NK-92 (cell line): Measurements from ENCODE around the gene SERPINA12.

Source experiments
- DNase-seq: peaks from one replicate; lab custom pipeline; 2025; ENCODE audit not compliant: unreplicated experiment; lab: John Stamatoyannopoulos, UW

The SERPINA12 gene, protein sequence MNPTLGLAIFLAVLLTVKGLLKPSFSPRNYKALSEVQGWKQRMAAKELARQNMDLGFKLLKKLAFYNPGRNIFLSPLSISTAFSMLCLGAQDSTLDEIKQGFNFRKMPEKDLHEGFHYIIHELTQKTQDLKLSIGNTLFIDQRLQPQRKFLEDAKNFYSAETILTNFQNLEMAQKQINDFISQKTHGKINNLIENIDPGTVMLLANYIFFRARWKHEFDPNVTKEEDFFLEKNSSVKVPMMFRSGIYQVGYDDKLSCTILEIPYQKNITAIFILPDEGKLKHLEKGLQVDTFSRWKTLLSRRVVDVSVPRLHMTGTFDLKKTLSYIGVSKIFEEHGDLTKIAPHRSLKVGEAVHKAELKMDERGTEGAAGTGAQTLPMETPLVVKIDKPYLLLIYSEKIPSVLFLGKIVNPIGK

DNA sequence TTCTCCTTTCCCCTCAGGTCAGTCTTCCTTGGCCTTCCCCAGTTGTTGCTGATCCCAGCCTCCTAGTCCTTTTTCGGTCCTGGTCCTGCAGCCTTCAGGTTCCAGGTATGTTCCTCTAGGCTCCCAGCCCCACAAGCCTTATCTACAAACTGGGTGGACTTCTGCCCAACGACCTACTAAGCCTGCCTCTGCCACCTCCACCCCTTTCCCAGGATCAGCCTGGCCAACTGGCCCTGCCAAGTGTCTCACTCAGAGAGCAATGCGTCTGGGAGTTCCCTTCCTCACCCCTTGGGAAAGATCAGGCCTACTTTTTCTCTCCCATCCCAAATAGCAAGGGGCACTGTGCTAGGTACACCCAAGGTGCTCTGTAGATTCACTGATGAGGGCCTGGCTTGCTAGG, at the start of gene SERPINA12:
SERPINA12 (minus strand) TSS at position 114 of the 400 bp plus-strand sequence. CDS start 11,072 bp downstream, outside the sequence.
- no peak for DNase-seq

DNA sequence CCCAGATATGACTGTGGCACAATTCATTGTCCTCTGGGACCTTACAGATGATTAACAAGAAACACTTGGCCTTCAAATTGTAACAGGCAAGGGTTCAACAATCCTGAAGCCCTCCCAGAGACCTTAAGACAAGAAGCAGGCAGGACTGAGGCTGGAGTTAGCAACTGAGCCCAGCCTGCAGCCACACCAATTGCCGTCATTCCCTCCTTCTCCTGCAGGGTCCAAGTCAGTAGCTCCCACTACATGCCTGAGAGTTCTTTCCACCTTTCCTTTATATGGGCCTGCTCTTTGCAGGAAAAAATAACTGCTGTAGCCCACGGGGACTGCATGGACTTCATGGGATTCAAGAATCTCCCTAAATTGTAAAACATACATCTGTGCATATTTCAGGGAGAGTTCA, 49.6 kb upstream of the SERPINA12 start:
- no peak for DNase-seq

DNA sequence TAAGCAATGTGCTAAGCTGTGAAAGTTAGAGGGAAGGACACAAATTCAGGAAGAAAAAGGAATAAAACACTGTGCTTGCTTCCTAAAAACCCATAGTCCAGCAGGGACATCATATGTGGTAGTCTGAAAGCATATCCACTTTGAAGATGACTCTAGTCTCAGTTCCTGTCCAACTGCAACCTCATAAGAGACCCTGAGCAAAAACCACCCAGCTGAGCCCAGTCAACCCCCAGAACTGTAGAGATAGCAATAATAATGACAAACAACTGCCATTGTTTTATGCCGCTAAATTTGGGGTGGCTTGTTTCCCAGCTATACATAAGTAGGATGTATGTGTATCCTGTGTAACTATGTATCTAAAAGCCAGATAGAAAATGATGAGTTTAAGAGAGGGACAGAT, 48.1 kb upstream of the SERPINA12 start:
- DNase-seq, result no peak

DNA sequence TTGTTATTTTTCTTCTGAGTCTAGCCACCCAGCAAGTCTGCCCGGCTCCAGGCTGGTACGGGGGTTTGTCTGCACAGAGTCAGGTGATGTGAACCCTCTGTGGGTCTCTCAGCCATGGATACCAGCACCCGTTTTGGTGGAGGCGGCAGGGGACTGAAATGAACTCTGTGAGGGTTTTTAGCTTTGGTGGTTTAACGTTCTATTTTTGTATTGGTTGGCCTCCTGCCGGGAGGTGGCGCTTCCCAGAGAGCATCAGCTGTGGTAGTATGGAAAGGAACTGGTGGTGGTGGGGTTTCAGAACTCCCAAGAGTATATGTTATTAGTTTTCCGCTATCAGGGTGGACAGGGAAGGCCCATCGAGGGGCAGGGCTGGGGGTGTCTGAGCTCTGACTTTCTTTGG, 46.7 kb upstream of the SERPINA12 start:
- DNase-seq, result no peak

DNA sequence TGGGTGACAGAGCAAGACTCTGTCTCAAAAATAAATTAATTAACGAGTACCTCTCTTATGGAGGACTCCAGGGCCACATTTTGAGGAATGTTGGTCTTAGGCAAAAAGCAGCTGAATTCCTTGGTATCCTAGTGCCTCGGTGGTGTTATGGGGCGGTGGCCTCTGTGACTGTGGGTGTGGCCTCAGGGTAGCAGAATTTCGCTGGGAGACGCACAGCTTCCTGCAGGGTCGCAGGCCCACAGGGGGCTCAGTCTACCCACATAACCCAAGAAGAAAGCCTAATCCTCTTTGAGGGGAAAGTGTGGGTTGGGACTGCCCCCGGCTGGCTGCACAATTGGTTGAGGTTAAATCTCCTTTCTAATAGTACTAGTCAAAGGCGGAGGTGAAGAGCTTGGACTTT, 40.8 kb upstream of the SERPINA12 start:
- no peak for DNase-seq

DNA sequence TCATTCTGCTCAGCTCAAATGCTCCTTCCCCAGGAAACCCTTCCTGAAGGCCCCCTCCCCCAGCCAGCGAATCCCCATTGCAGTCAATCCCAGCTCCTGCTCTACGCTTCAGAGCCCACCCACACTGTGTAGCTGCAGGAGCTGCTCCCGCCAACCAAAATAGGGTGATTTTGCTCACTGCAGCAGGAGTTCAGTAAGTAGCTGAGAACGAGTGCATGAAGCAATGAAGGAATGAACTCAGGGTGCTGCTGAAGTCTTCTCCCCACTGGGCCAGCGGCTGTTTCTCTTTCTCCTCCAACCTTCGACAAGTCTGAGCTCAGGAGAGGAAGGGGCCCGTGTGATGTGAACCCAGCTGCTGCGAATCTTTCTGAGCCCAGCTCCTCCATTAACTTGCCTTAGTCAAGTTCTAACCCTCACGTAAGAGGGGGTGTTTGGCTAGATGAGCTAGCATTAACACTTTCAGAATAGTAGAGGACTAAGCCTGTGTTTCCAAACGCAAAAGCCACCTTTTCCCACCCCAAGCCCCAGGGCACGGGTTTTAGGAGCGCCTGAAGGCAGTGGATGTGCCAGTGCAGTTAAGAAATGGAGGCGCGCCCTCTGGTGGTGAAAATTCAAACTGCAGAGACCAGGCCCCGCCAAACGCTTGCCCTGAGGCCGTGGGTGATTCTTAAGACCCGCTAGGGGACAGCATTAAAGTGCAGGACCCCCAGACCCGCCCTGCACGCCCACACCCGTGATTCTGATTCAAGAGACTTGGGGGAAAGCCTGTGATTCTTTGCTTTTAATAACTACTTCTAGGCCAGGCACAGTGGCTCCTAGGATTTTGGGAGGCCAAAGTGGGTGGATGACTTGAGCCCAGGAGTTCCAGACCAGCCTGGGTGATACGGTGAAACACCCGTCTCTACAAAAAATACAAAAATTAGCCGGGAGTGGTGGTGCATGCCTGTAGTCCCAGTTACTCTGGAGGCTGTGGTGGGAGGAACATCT, 40.0 kb upstream of the SERPINA12 start:
- no peak for DNase-seq

DNA sequence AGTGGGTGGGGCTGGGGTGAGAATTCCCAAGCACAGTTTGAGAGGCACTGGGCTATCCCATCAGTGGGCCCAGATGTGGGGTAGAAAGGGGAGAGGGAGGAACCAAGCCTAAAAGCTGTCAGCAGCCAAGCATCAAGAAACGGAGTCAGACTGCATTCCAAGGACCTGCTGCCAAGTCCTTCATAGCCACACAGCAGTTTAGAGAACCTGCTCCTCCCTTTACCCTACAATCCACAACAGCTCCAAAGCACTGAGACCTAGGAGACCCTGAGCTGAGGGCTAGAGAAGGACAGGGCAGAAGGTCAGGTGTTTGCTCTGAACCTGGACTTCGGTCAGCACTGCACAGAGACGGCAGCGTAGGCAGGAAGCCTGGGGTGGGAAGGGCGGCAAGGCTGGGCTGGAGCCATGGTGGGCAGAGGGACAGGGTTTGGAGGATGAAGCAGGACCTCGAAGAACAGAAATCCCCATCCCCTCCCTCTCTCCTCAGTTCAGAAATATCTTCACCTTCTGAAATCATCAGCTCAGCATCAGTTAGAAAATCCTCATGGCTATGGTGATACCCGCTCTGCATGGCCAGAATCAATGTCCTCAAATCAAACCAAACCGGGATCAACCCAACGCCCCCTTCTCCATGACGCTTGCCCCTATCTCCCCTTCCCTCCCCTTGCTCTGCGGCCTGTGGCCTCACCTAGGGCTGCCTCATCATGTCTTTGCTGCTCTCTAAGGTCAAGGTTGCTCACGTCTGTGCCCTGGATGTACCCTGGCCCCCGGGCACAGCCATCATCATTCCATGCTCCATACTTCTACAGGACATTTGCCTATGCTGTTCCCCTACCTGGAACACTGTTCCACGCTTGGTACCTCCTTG, 39.1 kb upstream of the SERPINA12 start:
- DNase-seq, result no peak

DNA sequence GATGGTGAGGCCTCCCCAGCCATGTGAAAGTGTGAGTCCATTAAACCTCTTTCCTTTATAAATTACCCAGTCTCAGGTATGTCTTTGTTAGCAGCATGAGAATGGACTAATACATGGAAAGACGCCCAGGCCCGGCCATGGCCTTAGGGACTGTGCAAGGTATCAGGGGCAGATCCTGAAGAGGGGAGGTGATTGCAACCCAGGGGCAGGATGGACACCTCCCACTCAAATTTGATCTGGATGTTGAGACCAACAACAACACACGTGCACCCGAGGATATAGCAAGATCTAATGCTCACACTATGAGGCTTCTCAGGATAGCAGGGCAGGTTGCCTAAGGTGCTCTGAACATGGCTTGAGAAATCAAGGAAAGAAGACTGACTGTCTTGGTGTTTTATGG, 38.5 kb upstream of the SERPINA12 start:
- no peak for DNase-seq

DNA sequence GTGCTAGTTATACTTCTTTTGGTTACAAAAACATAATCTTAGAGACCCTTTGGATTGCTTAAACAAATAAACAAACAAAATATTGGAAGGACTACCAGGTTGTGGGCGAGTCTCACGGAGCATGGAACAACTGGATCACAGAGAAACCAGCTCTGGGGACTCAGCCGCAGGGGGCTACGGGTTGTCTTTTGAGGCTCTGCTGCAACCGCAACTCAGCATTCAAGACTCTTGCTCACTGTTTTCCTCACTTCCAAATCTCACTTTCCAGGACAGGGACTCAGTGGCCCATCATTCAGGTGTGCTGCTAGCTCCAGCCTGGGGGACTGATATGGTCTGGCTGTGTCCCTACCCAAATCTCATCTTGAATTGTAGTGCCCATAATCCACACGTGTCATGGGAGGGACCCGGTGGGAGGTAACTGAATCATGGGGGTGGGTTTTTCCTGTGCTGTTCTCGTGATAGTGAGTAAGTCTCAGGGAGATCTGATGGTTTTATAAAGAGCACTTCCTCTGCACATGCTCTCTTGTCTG, 37.9 kb upstream of the SERPINA12 start:
- no peak for DNase-seq

DNA sequence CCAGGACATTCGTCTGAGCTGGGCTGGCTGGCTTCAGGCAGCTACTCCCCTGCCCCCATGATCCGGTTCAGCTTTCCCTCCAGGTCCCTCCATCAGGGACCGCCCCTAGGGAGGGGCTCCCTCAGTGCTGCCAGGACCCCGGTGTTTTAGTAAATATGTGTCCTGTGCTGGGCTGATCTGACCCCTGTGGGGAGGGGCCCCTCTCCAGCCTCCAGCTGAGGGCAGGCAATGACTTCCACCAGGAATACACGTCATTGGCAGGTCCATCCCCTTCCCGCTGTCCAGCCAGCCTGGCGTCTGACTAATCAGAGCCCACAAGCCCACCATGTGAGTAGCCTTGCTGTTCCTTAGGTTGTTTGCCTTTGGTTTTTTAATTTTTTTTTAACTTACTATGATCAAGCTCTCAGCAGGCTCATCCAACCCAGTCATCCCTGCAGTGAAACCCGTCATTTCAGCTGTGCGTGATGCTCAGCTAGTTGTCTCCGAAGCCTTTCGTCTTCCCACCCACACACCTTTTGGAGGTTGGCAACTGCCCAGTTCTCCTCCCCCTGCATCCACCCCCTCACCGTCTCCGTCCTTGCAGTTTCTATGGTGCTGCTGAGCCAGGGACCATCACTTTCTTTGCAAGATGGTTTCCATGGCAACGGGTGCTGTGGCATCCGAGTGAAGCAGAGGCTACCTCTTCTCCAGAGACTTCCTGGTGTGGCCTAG, 36.0 kb upstream of the SERPINA12 start:
- no peak for DNase-seq

DNA sequence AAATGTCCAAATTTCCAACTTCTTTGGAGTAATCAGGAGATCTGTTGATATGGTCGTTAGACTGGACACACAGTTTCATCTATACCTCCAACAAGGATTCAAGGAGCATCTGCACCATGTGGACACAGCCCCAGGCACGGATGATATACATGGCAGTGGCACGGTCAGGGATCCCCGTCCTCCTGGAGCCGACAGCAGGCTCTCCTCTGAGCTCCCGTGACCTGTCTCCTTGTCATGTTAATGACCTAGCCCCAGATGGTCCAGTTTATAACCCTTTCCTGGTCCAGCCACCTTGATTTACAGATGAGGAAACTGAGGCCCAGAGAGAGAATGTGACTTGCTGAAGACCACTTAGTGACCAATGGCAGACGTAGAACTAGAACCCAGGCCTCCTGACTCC, 35.5 kb upstream of the SERPINA12 start:
- DNase-seq, result no peak

DNA sequence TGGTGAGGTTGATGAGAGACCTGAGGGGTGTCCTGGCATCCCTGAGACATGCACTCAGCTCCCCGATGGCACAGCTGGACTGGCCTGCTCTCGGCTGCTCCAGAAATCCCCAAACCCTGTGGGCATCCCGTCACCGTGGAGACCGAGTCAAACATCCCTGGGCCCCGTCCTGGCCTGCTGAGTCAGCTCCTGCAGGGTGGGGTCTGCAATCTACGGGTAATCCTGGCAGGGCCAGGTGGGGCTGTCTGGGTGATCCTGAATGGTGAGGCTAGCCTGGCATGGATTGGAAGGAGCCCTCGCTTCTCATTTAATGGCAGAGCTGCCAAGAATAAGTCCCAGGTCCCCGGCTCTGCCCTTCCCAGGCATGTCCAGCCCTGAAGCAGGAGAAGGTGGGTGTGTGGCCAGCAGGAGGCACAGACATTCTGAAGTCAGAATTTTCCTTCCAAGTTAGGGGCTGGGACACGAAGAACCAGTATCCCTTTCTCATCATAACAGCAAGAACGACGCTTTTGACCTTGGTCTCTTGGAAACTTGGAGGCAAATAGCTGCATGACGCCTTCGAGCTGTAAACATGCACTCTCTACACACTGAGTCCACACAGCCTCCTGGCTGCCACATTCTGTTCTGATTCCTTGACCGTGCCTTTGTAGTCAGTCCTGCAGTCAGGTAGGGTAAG, 34.3 kb upstream of the SERPINA12 start:
- no peak for DNase-seq

DNA sequence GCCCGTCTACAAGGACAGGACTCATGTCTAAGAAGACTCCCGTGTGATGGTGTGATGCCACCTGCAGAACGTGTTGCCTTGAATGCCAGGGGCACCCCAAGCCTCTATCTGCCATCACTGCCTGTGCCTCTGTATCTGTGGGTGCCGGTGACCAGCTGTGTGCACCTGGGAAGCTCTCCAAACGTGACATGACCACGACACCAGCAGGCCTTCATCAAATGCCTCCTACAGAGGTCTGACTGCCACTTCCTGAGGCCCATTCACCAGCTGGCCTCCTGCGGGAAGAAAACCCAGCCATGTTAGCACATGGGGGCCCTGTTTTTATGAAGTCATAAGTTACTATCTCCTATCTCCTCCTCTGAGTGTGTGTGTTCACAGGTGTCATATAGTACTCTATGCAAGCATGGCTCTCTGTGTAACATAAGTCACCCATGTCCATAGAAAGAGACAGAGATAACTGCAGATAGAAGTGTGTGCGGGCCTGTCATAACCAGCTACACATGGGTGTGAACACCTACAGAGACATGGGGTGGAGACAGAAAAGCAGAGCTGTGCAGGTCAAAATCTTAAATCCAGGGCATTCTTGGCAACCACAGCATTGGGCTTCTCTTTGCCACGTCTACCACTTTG, 33.7 kb upstream of the SERPINA12 start:
- DNase-seq, result no peak

DNA sequence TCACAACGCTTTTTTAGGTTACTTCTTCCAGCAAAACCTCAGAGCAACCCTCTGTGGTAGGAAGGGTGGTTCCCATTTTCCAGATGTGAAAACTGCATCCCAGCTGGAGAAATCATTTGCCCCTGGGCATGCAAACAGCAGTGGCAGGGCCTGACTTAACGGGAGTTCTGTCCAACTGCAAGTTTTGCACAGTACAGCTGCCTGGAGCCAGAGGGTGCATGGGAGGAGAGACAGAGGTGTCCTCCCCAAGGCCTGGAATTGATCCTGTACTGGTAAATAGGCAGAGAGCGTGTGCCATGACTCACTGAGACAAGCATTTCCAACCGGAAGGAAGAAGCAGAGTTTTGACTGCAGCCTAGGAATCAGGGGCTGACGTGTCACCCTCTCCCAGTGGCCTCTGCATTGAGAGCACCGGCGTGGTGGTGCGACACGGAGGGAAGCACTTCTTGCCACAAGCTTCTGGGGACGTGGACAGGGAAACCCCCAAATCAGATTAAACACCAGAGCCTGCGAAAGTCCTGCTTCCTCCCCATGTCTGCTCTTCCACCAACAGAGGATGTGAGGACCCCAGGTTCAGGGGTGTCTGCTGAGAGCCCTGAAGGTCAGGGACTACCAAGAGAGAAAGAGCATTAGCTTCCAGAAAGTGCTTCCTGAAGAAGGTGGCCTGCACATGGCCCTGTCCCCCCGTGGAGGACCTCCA, 33.0 kb upstream of the SERPINA12 start:
- no peak for DNase-seq

DNA sequence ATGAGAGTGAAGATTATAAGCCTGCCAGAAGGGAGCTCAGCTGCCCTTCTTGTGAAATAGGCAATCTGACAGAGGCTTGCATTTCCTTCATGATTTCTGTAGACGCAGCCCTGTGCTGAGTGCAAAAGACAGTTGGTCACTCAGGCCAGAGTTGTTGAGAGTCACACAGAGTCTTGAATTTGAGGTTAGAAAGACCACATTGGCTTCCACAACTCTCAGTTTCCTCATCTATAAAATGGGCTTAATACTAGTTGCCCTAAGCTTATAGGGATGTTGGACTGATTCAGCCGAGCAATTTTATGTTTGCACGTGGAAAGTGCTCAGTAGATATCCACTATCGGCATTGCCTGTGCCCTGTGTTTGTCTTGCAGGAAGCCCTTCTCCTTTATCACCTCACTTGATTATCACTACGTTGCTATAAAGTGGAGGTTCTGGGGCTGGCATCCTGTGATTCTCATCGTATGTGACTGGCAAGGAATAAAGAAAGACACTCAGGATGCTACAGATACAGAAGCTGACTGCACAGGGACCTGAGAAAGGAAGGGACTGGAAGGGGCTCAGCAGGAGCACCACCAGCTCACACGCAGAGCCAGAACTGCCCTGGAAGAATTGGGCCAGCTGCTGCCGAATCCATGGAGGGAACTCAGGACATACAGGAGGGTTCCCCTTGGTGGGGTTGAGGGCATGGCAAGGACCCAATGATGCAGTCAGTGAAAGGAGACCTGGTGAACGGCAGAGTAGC, 32.1 kb upstream of the SERPINA12 start:
- no peak for DNase-seq

DNA sequence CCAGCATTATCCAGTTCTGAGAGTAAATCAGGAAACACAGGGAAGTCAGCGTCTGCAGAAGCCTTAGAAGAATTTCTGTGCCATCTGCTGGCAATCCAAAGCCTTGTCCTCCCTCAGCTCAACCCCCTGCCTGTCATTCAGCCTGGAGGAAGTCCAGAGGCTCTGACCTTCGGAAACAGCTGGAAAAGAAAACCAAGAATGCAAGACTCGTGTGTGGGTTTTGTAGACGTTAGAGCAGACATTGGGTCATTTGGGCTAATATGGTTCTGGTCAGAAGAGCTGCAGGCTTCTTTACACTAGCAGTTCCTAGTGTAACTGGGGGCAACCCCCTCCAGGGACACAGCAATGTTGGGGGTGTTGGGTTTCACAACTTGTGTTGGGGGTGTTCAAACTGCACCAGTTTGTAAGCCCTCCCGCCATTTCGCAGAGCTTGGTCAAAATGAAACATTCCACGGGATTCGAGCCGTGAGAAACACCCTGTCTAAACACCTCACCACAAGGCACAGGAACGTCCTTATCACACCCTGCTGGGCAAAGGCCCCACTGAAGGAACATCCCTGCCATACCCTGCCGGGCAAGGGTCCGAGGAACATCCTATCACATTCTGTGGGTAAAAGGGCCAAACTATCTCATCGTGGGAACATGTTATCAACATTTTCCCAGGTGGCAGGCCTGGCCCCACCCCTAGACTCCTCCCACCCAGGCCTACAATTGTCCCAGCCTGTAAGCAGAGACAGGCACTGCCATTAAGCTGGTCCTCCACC, 30.9 kb upstream of the SERPINA12 start:
- DNase-seq, result no peak

DNA sequence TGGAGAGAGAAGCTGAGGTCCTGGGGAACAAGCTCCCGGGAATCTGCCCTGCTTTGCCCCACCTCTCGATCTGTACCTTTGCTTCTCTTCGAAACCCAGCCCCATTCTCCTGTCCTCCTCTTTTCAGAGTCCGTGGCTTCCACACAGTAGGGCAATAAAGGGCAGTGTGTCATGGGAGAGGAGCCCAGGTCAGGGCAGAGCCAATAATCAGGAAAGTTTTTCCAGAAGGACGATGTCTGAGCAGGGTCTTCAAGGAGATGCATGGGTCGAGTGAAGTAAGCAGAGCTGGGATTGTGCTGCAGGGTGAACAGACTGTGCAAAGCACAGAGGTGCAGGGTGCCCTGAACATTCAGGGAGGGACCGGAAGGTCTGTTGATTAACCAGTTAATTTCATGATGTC, 29.9 kb upstream of the SERPINA12 start:
- no peak for DNase-seq
